Stimulated activated CD4-positive, alpha-beta T cell treated with anti-CD3 and anti-CD28 coated beads, Interleukin-1b, Interleukin-23, amount 100 ng/mL, for 1 hour (primary cell): ENCODE data around the gene AARSD1.
A peak's percentile ranks its signal among the peaks of the same experiment; 100 is the strongest.
"Not testable (repeated sequence)": the region's sequence is repeated elsewhere in the genome, so short reads cannot be mapped to it uniquely, and the experiment has no call there.

Source experiments
- DNase-seq, 2 donors: peaks; one replicate each; pipeline ENCODE4 v3.0.0-alpha.2; 2020; ENCODE audit warnings: low read depth in 2 of 2

Gene AARSD1

GRCh38 chr17:42964161-42964932 is at the start of gene AARSD1:
AARSD1 (minus strand) TSS chr17:42964454; CDS start chr17:42964440, 14 bp downstream.
- peak; percentile 61 to 64 for DNase-seq

- no peak for DNase-seq
Observed at GRCh38 chr17:43013296-43013695, 49.0 kb upstream of the AARSD1 start.

GRCh38 chr17:43011728-43012472 is 47.6 kb upstream of the AARSD1 start:
- no peak for DNase-seq

GRCh38 chr17:43010667-43011308 is 46.5 kb upstream of the AARSD1 start:
- no peak for DNase-seq

GRCh38 chr17:43006639-43007551 is 42.6 kb upstream of the AARSD1 start, which contains the start of gene IFI35:
IFI35 (plus strand) TSS chr17:43006784; CDS start chr17:43006948, 164 bp downstream.
- peak; percentile 65 to 70 for DNase-seq

GRCh38 chr17:43003542-43004172 is 39.4 kb upstream of the AARSD1 start:
- DNase-seq, result no peak

- DNase-seq, result not testable (repeated sequence)
Observed at GRCh38 chr17:43000894-43001293, 36.6 kb upstream of the AARSD1 start.

GRCh38 chr17:42999003-42999525 is 34.8 kb upstream of the AARSD1 start:
- DNase-seq, result no peak

- peak; percentile 93 to 95 for DNase-seq
Observed at GRCh38 chr17:42997984-42998938, 34.0 kb upstream of the AARSD1 start, which contains the start of gene RPL27. RPL27 (plus strand) TSS chr17:42998419; CDS start chr17:42998751, 332 bp downstream.

GRCh38 chr17:42997390-42997983 is 33.2 kb upstream of the AARSD1 start:
- DNase-seq, result no peak

- not testable (repeated sequence) for DNase-seq
Observed at GRCh38 chr17:42993913-42994312, 29.7 kb upstream of the AARSD1 start.

GRCh38 chr17:42992872-42993271 is 28.6 kb upstream of the AARSD1 start:
- DNase-seq, result no peak

- DNase-seq, result no peak
Observed at GRCh38 chr17:42991471-42991870, 27.2 kb upstream of the AARSD1 start.

- DNase-seq, result no peak
Observed at GRCh38 chr17:42989726-42990652, 25.7 kb upstream of the AARSD1 start.

GRCh38 chr17:42989141-42989540 is 24.9 kb upstream of the AARSD1 start:
- DNase-seq, result no peak

- DNase-seq, result no peak
Observed at GRCh38 chr17:42985225-42985624, 21.0 kb upstream of the AARSD1 start.

GRCh38 chr17:42982266-42982665 is 18.0 kb upstream of the AARSD1 start:
- no peak for DNase-seq
